ENCODE measurements around the gene ZFP1. TPM values are rescaled to one million over a fixed set of nuclear protein-coding genes. Genes with fewer than 3 reads are reported as not detected.

ZFP1 gene
- total and polyA plus RNA-seq, 9 of the 15 experiments (the other 6 are each of a cell fraction or from before 2014, with no cell fraction given) = 2.6 to 14.7 (median 11.6) TPM

GRCh38 chr16:75116911-75117245 lies 31.4 kb upstream of the ZFP1 start:
- H3K4me1 ChIP-seq (replicated peaks in 1 of 2; ENCODE audit: control insufficient read depth in 2 of 2, insufficient read depth in 2 of 2, low read length in 2 of 2) = peaks cover 4 to 49% of the 10 kb centered on the region in 2 experiments; a peak in 4 of 5 replicates

DNA sequence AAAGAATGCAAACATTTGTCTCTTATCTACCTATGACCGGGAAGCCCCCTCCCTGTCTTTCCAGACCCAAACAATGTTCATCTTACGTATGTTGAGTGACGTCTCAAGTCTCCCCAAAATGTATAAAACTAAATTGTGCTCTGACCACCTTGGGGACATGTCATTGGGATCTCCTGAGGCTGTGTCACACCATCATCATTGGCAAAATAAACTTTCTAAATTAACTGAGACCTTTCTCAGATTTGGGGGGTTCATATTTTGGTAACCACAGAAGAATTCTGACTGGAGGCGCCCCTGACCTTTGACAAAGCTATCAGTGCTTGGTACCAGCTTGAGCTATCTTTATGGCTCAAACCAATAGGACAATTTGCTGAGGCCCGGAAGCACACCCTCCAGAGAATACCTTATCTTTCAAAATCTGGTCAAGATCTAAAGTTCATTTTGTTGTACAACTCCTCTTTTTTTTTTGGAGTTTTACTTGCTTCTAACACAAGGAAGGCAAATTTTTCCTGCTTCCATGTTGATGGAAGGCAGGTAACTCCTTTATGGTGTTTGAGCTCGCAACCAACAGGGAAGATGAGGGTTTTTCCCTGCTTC lies 29.3 kb upstream of the ZFP1 start:
- 48% methylated on average over 6 of the region's 6 CpGs for WGBS (ENCODE audit: insufficient coverage, low coverage, missing lambda C conversion rate)
- BruUV-seq (replicated peaks) = no TSS peak
- Histone ChIP-seq H3K79me2 (ENCODE audit: control insufficient read depth, insufficient read depth, low read length) (no peaks in the 10 kb centered on the region), H2AFZ (ENCODE audit: low read depth, low read length) (no peak overlapping the region), H3K4me2 (ENCODE audit: insufficient read depth, low read length) (no peak overlapping the region), H3K9me1 (ENCODE audit: control insufficient read depth, insufficient read depth, low read length) (no peaks in the 10 kb centered on the region), H3K4me1 (replicated peaks in 1 of 2; ENCODE audit: control insufficient read depth in 2 of 2, insufficient read depth in 2 of 2, low read length in 2 of 2) (peaks cover 4 to 27% of the 10 kb centered on the region in 2 experiments; a peak in 4 of 5 replicates), H3K9me3 (replicated peaks; ENCODE audit: control insufficient read depth, insufficient read depth, low read depth, low read length) (peaks cover 6% of the 10 kb centered on the region; the same call in 1 of the 2 replicates), H3K27me3 (ENCODE audit: control insufficient read depth in 2 of 2, insufficient read depth in 2 of 2, low read length in 2 of 2) (no peaks in the 10 kb centered on the region), H3K27ac (ENCODE audit: extremely low read depth, low read depth, low read length) (no peak overlapping the region), H4K20me1 (replicated peaks; ENCODE audit: control insufficient read depth, insufficient read depth, low read length) (no peaks in the 10 kb centered on the region), H3K36me3 (ENCODE audit: control insufficient read depth, insufficient read depth, low read length) (no peaks in the 10 kb centered on the region), H3K9ac (ENCODE audit: insufficient read depth in 1 of 2, low read depth in 2 of 2, low read length in 2 of 2) (no peak overlapping the region), H3K4me3 (no peak overlapping the region)
- intact Hi-C loops (cut with micrococcal nuclease) (no loop called here), in situ Hi-C loops (cut with MboI) (no loop called here)
- ChIA-PET CTCF (ENCODE audit: low intra/inter-chr PET ratio) (no interaction called here), POLR2A (no interaction called here)
- no peak for ATAC-seq
- FAIRE-seq = peak; percentile 23
- no peak for DNase-seq (ENCODE audit: extremely low read depth in 1 of 4, low spot score in 3 of 4)
- TF ChIP-seq RBBP5 (IDR thresholded peaks at IDR 0.05; ENCODE audit: borderline replicate concordance, insufficient read depth, low read length, poor library complexity, severe bottlenecking) = no peak
- TF ChIP-seq PTRF (tag; IDR thresholded peaks at IDR 0.05) = no peak
- TF ChIP-seq ZNF639 (CRISPR knock-in tag; conservative IDR thresholded peaks at IDR 0.05 in 1 of 2, IDR thresholded peaks at IDR 0.05 in 1 of 2) = no peak
- no peak for TF ChIP-seq SUPT5H (IDR thresholded peaks at IDR 0.05)
- TF ChIP-seq SIN3A (IDR thresholded peaks at IDR 0.05; ENCODE audit: borderline replicate concordance in 2 of 2, control insufficient read depth in 1 of 2, low read depth in 2 of 2, low read length in 2 of 2) = no peak
- TF ChIP-seq TBL1XR1 (IDR thresholded peaks at IDR 0.05; ENCODE audit: low read length in 2 of 2) = no peak
- no peak for TF ChIP-seq MED1 (CRISPR knock-in tag; IDR thresholded peaks at IDR 0.05; ENCODE audit: borderline replicate concordance)
- no peak for TF ChIP-seq TSC22D4 (tag; IDR thresholded peaks at IDR 0.05)
- TF ChIP-seq MXI1 (IDR thresholded peaks at IDR 0.05; ENCODE audit: low read depth, low read length) = no peak
- TF ChIP-seq CSDE1 (IDR thresholded peaks at IDR 0.05) = no peak
- no peak for TF ChIP-seq ZZZ3 (IDR thresholded peaks at IDR 0.05)
- no peak for TF ChIP-seq ZBTB17 (CRISPR knock-in tag; IDR thresholded peaks at IDR 0.05)

More at GRCh38 chr16:75116911-75117245, 31.4 kb upstream of the ZFP1 start:
- 23% methylated on average over 3 of the region's 3 CpGs for WGBS (ENCODE audit: insufficient coverage, low coverage, missing lambda C conversion rate)
- no peak for TF ChIP-seq EGR1 (conservative IDR thresholded peaks at IDR 0.05)
- TF ChIP-seq JUN (IDR thresholded peaks at IDR 0.05; ENCODE audit: borderline replicate concordance, low read depth, low read length) = 0 out of 2 replicates have a peak, but pooled peaks have one; percentile 10
- TF ChIP-seq JUN (CRISPR knock-in tag; IDR thresholded peaks at IDR 0.05; ENCODE audit: borderline replicate concordance) = no peak
- H3K9ac ChIP-seq (ENCODE audit: insufficient read depth in 1 of 2, low read depth in 2 of 2, low read length in 2 of 2) = no peak overlapping the region; a peak in 1 of 4 replicates
- no TSS peak for BruUV-seq (replicated peaks)
- no peak overlapping the region for H3K4me2 ChIP-seq (ENCODE audit: insufficient read depth, low read length)
- no peak for DNase-seq (ENCODE audit: extremely low read depth in 1 of 4, low spot score in 3 of 4)
- intact Hi-C loops (cut with micrococcal nuclease) (no loop called here), in situ Hi-C loops (cut with MboI) (no loop called here)
- no peaks in the 10 kb centered on the region for H3K79me2 ChIP-seq (ENCODE audit: control insufficient read depth, insufficient read depth, low read length)
- POLR2A ChIA-PET = interaction anchor here (0.7 to 2.3 kb wide), 3 partner anchors 8 to 103 kb away, joined by 3 to 7 read pairs (median 4); no protein-coding TSS in a partner anchor
- CTCF ChIA-PET (ENCODE audit: low intra/inter-chr PET ratio) = no interaction called here
- peak; percentile 11; the same call in 2 of the 3 replicates for ATAC-seq
- H2AFZ ChIP-seq (ENCODE audit: low read depth, low read length) = peak overlapping the region; percentile 58; the same call in 1 of the 2 replicates
- no peaks in the 10 kb centered on the region for H4K20me1 ChIP-seq (replicated peaks; ENCODE audit: control insufficient read depth, insufficient read depth, low read length)
- no peaks in the 10 kb centered on the region; the same call in 1 of the 2 replicates for H3K9me3 ChIP-seq (replicated peaks; ENCODE audit: control insufficient read depth, insufficient read depth, low read depth, low read length)
- H3K27me3 ChIP-seq (ENCODE audit: control insufficient read depth in 2 of 2, insufficient read depth in 2 of 2, low read length in 2 of 2) = no peaks in the 10 kb centered on the region
- H3K27ac ChIP-seq (ENCODE audit: extremely low read depth, low read depth, low read length) = no peak overlapping the region
- FAIRE-seq = no peak
- no peak overlapping the region for H3K4me3 ChIP-seq
- no peaks in the 10 kb centered on the region for H3K36me3 ChIP-seq (ENCODE audit: control insufficient read depth, insufficient read depth, low read length)
- no peaks in the 10 kb centered on the region for H3K9me1 ChIP-seq (ENCODE audit: control insufficient read depth, insufficient read depth, low read length)

All from K562 (cell line).